Stimulated activated CD8-positive, alpha-beta memory T cell treated with anti-CD3 and anti-CD28 coated beads, Interleukin-15, amount 100 ng/mL, for 48 hours (primary cell): ENCODE measurements around the gene HSPG2.

Experiments used
- DNase-seq, 2 donors: peaks; one replicate each; pipeline ENCODE4 v3.0.0-alpha.2; 2020; ENCODE audit warnings: low read depth in 2 of 2

Gene HSPG2

DNA sequence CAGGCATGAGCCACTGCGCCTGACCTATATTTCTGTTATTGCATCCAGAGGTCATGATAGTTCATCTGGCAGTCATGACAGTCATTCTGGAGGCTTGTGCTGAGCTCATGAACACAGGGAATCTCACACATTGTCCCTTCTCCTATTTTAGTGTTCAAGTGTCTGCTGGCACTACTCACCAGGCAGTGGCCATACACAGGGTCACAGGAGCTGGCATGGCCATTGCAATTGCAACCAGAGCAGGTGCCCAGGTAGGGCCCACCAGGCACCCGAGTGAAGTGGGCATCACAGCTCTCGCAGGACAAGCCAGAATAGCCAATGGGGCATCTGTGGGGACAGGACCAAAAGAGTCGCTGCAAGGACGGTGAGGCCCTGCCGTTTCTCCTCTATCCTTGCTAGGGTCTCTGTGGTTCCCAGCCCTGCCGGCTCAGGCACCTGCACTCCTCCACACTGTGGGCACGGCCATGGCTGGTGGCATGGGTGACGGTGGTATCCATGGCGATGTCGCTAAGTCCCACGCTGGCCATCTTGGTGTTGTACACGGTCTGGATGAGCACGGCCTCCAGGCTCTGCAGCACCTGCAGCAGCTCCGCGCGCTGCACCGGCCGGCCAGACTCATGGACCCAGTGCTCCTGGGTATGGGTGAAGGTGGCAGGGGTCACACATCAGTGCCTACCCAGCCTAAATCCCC is 57.0 kb downstream of the HSPG2 start:
- no peak for DNase-seq

DNA sequence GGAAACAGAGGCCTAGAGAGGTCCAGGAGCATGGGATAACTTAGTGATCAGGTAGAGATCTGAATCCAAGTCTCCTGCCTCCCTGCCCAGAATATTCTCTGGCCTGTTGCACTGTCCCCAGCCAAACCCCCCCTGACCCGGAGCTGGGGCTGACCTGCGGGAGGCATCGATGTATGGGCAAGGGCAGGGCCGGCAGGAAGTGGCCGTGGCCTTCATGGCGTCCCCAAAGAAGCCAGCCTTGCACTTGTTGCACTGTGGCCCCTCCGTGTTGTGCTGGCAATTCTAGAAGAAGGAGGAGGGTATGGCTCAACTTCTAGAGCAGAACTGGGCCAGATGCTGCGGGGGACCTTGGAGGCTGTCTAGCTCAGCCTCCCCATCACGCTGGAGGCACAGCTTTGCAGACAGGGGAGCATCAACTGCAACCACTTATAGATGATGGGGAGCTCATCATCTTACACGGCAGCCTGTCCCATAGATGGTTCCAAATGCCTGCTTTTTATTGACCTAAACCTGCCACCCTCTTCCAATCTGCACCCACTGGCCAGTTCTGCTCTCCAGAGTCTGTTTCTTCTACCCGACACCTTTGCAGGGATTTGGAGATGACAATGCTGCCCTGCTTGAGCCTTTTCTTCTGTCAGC is 58.2 kb downstream of the HSPG2 start:
- DNase-seq, result no peak

DNA sequence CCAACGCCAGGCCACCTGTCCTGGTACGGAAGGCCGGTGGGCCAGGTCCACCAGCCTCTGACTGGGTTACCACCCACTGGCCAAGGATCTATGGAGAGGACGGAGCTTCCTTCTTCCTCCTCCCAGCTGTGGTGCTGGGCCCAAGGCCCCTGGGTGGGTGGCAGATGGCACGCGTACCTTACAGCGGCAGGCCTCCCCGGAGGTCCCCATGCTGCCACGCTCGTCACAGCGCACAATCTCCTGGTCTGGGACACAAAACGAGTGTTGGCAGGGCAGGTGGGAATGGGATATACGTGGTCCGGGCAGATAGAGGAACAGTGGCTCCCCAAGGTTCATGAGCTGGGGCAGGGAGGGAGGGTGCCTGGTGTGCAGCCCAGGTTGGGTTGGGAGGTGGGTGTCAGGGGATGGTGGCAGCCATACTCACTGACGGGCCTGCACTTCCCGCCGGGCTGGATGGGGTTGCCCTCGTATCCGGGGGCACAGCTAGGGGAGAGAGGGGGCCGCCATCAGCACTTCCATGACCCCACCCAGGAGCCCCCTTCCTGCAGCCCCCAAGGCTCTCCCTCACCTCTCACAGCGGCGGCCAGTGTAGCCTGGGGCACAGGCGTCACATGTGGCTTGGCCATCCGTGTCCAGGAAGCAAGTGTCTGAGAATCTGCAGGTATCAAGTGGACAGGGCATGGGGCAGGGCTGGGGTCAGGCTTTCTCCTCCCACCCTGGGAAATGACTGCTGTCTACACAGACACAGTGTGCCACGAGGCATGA is 58.9 kb downstream of the HSPG2 start:
- DNase-seq, result no peak

DNA sequence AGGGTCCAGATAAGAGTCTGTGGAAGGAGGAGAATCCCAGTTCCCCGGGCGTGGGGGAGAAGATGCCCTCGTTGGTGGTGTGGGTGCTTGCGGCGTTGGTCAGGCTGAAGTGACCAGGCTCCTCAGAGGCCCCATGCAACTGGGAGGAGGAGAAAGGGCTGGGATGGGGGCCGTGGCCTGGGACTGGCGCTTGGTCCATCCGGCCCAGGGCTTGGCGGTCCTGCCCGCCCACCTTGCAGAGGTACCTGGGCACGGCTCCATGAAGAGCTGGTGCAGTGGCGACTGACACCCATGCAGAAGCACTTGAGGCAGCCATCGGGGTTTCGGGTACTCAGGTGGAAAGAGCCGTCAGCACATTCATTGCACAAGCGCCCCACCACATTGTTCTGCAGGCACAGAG is 60.8 kb downstream of the HSPG2 start:
- DNase-seq, result no peak

DNA sequence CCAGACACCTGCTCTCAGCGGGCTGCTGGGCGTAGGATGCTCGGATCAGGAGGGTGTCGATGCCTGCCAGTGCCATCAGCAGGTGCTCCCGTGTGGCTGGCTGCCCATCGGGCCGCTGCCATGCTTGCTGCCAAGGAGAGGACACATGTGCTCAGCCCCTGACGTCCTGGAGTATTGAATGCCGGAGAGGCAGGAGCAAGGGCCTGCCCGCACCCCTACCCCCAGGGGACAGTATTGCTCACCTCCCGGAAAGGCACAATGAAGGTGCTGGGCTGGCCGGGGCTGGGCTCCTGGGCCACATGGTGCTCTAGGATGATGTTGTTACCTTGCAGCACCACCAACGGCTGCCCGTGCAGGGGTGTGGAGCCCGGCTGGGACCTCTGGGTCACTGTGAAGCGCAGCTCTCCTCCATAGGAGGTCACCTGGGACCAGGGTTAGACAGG is 61.5 kb downstream of the HSPG2 start:
- DNase-seq, result no peak

DNA sequence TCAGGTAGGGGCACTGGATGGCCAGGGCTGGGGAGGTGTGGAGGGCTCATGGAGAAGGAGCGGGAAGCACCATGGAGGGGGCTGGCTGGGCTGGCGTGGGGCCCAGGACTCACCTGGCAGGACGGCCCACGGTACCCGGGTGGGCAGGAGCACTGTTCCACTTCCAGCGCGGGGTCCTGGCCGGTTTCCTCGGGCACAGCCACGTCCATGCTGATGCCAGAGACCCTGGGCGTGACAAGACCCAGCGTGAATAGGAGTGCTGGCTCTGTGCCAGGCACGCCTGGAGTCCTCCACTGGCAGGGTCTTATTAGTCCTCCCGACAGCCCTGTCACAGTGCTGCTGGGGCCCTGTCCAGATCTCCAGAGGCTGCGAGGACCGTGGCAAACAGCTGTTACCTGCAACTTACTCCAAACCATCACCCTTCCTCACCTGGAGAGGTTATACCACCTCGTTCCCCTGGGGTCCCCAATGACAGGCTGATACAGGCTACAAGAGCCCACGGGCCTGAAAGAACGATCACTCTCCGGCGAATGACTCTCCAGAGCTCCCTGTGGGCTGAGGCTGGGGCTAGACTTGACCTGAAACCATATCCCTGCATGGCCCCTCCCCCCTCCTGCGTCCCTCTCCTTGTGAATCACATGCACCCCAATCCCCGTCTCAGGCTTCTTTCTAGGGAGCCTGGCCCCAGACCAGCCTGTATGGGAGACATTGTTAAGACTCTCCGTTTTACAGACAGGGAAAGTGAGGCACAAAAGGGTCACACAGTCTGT is 62.1 kb downstream of the HSPG2 start:
- no peak for DNase-seq

DNA sequence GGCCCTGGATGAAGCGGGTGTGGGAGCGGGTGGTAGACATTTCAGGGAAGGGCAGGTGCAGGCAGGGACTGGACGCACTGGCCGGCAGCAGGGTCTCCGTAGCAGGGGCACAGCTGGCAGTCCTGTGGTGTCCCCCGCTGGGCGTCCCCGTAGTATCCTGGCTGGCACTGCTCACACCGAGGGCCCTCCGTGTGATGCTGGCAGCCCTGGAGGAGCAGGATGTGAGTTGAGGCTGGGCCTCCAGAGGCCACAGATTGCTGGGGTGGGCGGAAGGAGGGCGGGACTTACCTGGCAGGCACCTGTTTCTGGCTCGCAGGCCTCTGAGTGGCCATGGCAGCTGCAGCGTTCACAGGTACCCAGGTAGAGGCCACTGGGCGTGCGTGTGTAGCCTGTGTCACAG is 62.8 kb downstream of the HSPG2 start:
- no peak for DNase-seq

DNA sequence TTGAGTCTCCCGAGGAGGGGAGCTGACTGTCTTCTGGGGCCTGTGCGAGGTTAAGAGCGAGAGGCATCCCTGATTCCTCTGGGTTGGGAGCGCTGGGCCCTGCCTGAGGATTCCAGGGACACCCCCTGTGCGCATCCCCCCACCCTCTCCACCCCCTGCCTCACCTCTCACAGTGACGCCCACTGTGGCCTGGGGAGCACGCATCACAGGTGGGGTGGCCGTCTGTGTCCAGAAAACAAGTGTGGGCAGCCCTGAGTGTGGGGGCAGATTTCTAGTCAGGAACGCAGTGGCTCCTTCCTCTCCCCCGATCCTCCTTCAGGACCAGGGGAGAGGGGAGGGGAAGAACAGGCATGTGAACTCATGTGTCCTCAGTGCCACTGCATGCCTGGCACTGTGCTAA is 63.3 kb downstream of the HSPG2 start:
- no peak for DNase-seq

DNA sequence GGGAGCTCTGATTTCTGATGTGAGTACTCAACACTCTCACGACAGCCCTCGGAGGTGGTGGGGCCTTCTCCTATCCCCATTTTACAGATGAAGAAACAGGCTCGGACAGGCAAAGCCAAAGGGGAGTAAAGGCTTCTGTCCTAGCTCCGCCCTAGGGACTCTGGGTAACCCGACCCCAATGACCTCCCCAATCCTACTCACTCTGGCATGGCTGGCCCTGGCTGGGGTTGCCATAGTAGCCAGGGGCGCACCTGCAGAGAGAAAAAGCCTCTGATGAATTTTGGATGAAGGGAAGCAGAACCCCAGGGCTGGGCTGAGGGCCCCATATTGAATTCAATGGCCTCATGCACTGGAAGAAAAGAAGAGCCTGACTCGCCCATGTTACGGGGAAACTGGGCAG is 63.9 kb downstream of the HSPG2 start:
- no peak for DNase-seq

DNA sequence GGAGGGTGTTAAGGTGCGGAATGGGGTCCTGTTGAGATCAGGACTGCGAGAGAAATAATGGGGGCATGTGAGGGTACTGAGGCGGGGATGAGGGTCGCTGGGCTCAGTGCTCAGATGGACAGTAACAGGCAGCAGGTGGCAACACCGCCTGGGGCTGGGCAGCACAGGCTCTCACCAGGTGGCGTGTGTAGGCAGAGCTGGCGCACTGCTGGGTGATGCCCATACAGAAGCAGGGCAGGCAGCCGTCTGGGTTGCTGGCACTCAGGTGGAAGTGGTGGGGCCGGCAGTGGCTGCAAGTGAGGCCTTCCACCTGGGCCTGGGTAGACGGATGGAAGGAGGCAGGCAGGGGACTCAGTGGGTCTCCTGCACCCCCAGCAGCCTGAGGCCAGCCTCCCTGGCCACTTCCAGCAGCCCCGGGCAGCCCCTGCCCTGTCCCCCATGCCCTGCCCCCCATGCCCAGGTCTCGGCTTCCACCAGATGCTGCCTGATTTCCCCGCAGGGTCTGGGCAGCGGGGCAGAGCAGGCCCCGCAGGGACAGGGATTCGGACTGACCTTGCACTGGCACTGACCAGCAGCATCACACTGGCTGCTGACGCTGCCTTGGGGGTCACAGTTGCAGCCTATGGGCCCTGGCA is 64.5 kb downstream of the HSPG2 start:
- DNase-seq, result no peak

DNA sequence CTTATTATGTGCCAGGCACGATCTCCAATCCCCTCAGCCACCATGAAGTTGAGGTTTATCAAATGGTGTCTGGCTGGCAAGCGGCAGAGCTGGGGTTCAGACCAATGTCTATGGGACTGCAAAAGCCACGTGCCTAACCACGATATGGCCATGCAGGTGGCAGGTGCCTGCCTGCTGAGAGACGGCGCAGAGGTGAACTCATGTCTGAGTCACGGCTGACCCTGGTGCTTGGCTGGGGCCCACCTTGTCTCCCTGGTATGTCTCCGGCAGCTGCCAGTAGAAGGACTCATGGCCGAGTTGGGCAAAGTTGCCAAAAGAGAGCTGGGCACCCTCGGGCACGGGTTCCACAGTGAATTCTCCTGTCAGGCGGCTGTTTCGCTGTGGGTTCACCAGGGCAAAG is 65.2 kb downstream of the HSPG2 start:
- DNase-seq, result no peak

DNA sequence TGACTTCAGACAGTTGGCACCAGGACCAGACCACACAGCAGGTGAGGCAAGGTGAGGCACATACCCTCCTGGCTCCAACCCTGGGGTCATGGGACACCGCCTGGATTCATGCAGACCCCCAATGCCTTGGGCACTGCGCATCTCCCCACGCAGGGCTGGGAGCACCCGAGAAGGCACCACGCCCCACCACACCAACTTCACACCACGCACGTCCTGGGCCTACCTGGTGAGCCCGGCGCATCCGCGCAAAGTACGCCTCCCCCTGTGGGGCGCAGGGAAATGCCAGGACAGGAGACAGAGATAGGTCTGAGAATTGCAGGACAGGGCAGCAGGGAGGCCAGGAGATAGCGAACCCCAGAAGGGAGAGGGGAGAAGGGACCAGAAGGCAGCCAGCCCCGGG is 66.5 kb downstream of the HSPG2 start:
- DNase-seq, result no peak

DNA sequence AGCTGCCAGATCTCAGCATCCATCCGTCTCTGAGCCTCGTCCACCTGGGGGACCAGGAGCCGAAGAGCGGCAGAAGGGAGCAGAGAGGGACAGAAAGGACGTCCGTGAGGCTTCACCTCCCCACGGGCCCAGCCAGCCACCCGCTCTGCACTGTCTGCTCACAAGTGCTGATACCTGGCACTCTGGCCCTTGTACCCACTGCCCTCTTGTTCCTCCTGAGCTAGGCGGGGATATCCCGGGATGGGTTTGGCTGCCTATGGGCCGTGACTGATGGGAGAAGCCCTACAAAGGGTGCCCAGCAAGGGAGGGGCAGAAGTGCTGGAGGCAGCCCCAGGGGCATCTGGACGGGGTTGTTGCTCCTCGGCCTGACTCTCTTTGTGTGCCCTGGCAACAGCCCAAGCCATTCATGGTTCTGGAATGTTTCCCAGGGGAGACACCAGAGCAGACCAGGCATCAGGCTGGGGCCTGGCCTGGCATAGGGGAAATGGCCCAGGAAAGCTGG is 67.4 kb downstream of the HSPG2 start:
- DNase-seq, result no peak

DNA sequence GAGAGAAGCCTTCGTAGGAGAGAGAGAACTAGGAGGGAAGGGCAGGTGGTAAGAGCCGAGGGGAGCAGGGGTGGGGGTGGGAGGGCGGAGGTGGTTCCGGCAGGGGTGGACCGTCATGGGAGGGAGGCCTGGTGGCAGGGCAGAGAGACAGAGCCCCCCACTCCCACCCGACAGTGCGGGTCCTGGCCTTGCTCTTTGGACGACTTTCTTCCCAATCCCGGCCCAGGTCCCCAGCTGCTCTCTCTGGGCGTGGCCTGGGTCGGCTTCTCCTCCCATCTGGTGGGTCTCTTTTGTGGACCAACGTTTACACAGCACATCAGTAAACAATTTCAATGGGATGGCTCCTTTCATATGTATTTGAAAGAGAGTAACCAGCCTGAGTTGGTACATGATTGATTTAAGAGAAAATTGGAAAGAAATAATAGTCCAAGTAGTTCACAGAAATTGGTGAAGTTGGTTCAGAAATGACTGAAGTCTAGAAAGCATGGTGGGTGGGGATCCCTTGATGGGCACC is 68.1 kb downstream of the HSPG2 start:
- DNase-seq, result no peak

DNA sequence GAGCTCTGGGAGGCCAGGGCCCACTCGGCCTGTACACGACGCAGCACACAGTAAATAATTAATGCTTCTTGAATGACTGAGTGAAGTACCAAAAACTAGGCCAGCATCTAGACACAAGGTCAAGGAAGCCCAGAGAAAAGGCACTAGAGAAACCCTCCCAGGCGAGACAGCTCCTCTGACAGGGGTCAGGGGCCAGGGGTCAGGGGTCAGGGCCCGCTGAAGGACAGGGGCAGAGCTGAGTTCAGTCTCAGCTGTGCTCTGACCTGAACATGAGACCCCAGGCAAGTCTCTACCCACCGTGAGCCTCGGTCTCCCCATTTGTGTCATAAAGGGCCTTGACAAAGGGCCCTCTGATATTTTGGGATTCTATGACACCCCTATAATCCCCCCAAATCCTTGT is 68.6 kb downstream of the HSPG2 start:
- no peak for DNase-seq

DNA sequence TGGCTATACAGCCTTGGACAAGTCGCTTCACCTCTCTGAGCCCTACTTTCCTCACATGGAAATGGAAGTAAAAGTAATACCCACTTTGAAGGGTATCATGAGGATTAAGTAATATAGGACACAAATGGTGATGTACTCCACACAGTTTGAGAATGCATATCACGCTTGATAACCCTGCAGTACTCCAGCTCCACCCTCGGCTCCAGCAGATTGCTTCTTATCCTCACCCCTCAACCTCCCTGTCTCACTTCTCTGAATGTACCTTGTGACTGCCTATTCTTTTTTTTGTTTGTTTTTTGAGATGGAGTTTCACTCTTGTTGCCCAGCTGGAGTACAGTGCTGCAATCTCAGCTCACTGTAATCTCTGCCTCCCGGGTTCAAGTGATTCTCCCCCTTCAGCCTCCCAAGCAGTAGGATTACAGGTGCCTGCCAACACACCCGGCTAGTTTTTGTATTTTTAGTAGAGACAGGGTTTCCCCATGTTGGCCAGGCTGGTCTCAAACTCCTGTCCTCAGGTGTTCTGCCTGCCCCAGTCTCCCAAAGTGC is 69.6 kb downstream of the HSPG2 start:
- DNase-seq, result no peak

DNA sequence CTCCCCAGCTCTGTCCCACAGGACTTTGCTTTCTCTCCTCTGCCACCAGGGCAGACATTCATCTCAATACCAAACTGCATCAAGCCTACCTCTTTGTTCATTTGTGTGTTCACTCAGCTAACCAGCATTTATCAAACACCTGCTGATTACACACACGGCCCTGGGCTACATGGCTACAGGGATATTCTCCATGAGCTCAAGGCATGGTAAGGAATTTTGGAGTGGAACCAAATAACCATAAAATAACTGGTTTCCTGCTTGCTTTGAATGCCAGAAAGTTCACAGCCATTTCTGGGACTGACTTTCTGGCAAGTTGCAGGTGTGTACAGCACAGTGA is 70.4 kb downstream of the HSPG2 start:
- DNase-seq, result no peak

DNA sequence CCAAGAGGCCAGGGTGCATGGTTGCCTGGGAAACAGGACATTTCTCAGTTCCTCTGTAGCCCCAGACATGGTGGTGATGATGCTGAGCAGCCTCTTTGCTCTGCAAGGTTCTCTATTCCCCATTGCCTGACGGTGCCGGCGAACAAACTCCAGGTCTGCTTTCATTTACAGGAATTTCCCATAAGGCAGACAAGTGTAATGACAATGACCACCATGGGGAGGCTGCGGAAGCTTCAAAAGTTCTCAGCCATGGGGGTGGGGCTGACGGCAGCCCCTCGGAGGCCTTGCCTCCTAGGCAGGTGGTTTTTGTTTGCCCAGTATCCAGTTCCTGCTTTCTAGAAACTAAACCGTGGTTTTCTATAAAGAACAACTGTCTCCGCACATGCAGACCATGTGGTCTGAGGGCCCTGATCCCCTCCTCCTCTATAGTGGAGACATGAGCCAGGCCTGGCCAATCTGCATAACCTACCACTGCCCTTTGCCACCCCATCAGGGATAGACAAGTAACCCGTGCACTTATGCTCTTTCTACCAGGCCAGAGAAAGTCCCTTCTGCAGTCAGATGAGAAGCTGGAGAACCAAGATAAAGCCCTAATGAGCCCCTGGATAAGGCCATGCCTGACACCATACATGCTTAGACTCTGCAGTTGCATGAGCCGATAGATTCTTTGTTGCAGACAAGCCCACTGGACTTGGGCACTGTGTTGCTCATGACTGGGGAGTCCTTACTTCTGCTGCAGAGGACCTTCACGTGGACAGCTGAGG is 71.0 kb downstream of the HSPG2 start:
- no peak for DNase-seq

DNA sequence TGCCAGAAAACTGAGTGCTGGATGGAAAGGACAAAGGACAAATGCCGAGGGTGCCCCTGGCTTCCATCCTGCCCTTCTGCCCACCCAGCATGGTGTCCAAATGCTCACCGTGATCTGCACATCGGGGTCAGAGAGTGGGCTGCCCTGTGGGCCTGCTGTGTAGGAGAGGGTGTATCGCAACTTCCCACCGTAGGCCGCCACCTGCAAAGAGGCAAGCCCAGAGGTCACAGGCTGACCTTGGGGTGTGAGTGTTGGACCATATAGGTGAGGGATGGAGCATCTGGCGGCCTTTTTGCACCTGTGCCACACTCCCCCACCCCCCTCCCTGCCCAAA is 71.5 kb downstream of the HSPG2 start:
- no peak for DNase-seq

DNA sequence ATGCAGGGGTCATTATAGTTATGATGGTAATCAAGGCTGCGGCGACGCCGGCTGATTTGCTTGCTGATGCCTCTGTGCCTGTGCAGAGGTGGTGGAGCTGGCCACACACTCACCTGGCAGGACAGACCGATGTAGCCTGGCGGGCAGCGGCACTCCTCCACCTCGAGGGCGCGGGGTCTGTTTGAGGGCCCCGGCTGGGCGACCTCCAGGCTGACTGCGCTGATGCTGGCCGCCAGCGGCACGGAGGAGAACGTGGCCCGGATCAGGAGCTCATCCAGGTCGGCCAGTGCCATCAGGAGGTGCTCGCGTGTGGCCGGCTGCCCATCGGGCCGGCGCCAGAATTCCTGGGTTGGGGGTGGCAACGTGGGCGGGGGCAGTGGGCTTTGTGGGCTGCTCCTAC is 72.4 kb downstream of the HSPG2 start:
- DNase-seq, result no peak

DNA sequence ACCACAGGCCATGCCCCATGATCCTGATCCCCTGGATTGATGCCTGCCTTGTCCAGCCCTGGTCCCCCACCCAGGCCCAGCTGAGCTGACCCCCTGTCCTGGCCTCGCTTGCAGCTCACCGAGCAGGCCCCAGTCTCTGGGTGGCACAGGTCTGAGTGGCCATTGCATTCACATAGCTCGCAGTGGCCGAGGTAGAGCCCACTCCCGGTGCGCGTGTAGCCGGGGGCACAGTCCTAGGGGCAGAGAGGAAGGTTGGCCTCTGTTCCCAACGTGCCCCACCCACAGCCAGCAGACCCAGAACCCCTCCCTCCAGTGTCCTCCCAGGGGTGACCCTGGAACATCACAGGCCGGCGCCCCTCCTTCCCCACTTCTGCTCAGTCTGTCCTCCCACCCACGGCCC is 73.1 kb downstream of the HSPG2 start:
- no peak for DNase-seq
